ENCODE results near the gene SCYGR5. TPM values are rescaled to one million over a fixed set of nuclear protein-coding genes. Genes with fewer than 3 reads are reported as not detected.
A peak's percentile ranks its signal among the peaks of the same experiment; 100 is the strongest.

The SCYGR5 gene
- total RNA-seq, 4 donors from 2014 or later, result not detected

GRCh38 chr2:227703961-227704360 is 37.4 kb downstream of the SCYGR5 start:
- H3K4me1 ChIP-seq, result peaks cover 0 to 21% (median 0%) of the 10 kb centered on the region in 4 donors
- no peaks in the 10 kb centered on the region for H3K9me3 ChIP-seq
- no peak for DNase-seq
- no peaks in the 10 kb centered on the region for H3K36me3 ChIP-seq
- no peak overlapping the region for H3K27ac ChIP-seq
- TF ChIP-seq, protein P1, sequence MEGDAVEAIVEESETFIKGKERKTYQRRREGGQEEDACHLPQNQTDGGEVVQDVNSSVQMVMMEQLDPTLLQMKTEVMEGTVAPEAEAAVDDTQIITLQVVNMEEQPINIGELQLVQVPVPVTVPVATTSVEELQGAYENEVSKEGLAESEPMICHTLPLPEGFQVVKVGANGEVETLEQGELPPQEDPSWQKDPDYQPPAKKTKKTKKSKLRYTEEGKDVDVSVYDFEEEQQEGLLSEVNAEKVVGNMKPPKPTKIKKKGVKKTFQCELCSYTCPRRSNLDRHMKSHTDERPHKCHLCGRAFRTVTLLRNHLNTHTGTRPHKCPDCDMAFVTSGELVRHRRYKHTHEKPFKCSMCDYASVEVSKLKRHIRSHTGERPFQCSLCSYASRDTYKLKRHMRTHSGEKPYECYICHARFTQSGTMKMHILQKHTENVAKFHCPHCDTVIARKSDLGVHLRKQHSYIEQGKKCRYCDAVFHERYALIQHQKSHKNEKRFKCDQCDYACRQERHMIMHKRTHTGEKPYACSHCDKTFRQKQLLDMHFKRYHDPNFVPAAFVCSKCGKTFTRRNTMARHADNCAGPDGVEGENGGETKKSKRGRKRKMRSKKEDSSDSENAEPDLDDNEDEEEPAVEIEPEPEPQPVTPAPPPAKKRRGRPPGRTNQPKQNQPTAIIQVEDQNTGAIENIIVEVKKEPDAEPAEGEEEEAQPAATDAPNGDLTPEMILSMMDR (IDR thresholded peaks at IDR 0.05), result no peak
- no peak for TF ChIP-seq POLR2A (IDR thresholded peaks at IDR 0.05)
- no peaks in the 10 kb centered on the region for H3K27me3 ChIP-seq
- H3K4me3 ChIP-seq, result no peak overlapping the region

- no peak for TF ChIP-seq POLR2A (IDR thresholded peaks at IDR 0.05)
- TF ChIP-seq, protein P1 (IDR thresholded peaks at IDR 0.05), result no peak
- peak in 2 of 3 donors; percentile 82 to 86 for DNase-seq
- Histone ChIP-seq H3K36me3 (no peaks in the 10 kb centered on the region), H3K4me1 (peaks cover 0 to 21% (median 0%) of the 10 kb centered on the region in 4 donors), H3K4me3 (peak overlapping the region in 1 of 4 donors; percentile 31), H3K27me3 (no peaks in the 10 kb centered on the region), H3K27ac (peak overlapping the region in 2 of 4 donors; percentile 66), H3K9me3 (no peaks in the 10 kb centered on the region)
Observed at GRCh38 chr2:227706859-227707258, 40.3 kb downstream of the SCYGR5 start.

GRCh38 chr2:227707390-227707789 is 40.8 kb downstream of the SCYGR5 start:
- Histone ChIP-seq H3K4me1 (peaks cover 0 to 21% (median 0%) of the 10 kb centered on the region in 4 donors), H3K36me3 (no peaks in the 10 kb centered on the region), H3K27ac (peak overlapping the region in 2 of 4 donors; percentile 66), H3K27me3 (no peaks in the 10 kb centered on the region), H3K9me3 (no peaks in the 10 kb centered on the region), H3K4me3 (no peak overlapping the region)
- no peak for DNase-seq
- TF ChIP-seq POLR2A (IDR thresholded peaks at IDR 0.05), result no peak
- TF ChIP-seq, protein P1 (IDR thresholded peaks at IDR 0.05), result no peak

- no peaks in the 10 kb centered on the region for H3K36me3 ChIP-seq
- H3K4me3 ChIP-seq, result no peak overlapping the region
- no peaks in the 10 kb centered on the region for H3K9me3 ChIP-seq
- H3K4me1 ChIP-seq, result peaks cover 0 to 9% (median 0%) of the 10 kb centered on the region in 4 donors
- no peaks in the 10 kb centered on the region for H3K27me3 ChIP-seq
- DNase-seq, result no peak
- TF ChIP-seq, protein P1 (IDR thresholded peaks at IDR 0.05), result no peak
- no peak for TF ChIP-seq POLR2A (IDR thresholded peaks at IDR 0.05)
- H3K27ac ChIP-seq, result no peak overlapping the region
Observed at GRCh38 chr2:227710986-227711385, 44.4 kb downstream of the SCYGR5 start.

GRCh38 chr2:227713291-227713690 is 46.7 kb downstream of the SCYGR5 start:
- Histone ChIP-seq H3K9me3 (no peaks in the 10 kb centered on the region), H3K4me3 (no peak overlapping the region), H3K27ac (no peak overlapping the region), H3K27me3 (no peaks in the 10 kb centered on the region), H3K36me3 (no peaks in the 10 kb centered on the region), H3K4me1 (peaks cover 0 to 10% (median 0%) of the 10 kb centered on the region in 4 donors)
- TF ChIP-seq, protein P1 (IDR thresholded peaks at IDR 0.05), result no peak
- TF ChIP-seq POLR2A (IDR thresholded peaks at IDR 0.05), result no peak
- DNase-seq, result no peak

DNA sequence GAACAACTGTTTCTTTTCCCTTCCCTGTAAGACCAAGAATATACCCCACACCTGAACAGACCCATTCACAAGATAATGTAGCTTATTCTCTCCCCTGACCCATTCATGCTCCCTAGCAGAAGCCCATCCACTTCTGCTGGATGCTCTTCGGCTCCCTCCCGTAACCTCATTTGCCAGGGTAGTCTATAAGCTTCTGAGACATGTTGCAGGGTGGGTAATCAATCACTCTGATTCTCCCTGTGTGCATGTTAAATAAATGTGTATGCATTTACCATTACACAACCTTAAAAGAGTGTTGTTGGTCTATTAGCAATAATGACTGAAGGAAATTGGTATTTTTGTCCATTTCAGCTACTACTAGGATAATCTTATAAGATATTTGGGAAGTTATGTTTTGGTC is 49.9 kb downstream of the SCYGR5 start:
- no peak for DNase-seq
- Histone ChIP-seq H3K4me1 (peaks cover 0 to 15% (median 0%) of the 10 kb centered on the region in 4 donors), H3K27me3 (no peaks in the 10 kb centered on the region), H3K4me3 (no peak overlapping the region), H3K36me3 (no peaks in the 10 kb centered on the region), H3K9me3 (no peaks in the 10 kb centered on the region), H3K27ac (no peak overlapping the region)
- TF ChIP-seq, protein P1 (IDR thresholded peaks at IDR 0.05), result no peak
- TF ChIP-seq POLR2A (IDR thresholded peaks at IDR 0.05), result no peak

All from Peyer's patch (tissue), 4 donors.